Uterus (tissue), 2 donors: ENCODE measurements around the gene NECAB2.

ENCODE experiments used
- CTCF ChIP-seq, 4 experiments: fragments of 200-600 bp in 2 of 4; fragments of 450-650 bp in 2 of 4; sonication (generic) in 2 of 4; IDR thresholded peaks; one replicate each; pipeline ENCODE4 v1.5.1; 2016 to 2019; ENCODE audit warnings: antibody characterized with exemption in 4 of 4, mild to moderate bottlenecking in 2 of 4, moderate library complexity in 1 of 4
- POLR2A ChIP-seq, 2 donors: fragments of 450-650 bp; IDR thresholded peaks; one replicate each; pipeline ENCODE4 v1.6.1; 2016; ENCODE audit warnings: antibody characterized with exemption in 2 of 2, mild to moderate bottlenecking in 1 of 2, moderate library complexity in 1 of 2

- TF ChIP-seq POLR2A (IDR thresholded peaks at IDR 0.05), result no peak
- no peak for TF ChIP-seq CTCF (IDR thresholded peaks at IDR 0.05)
Observed at GRCh38 chr16:84009282-84009681, 41.2 kb downstream of the NECAB2 start.
